Transverse colon (tissue), 4 donors: ENCODE results near the gene TMEM222. TPM values are rescaled to one million over a fixed set of nuclear protein-coding genes. Genes with fewer than 3 reads are reported as not detected.

Experiments used
- DNase-seq: peaks from one replicate; pipeline ENCODE4 v3.0.0-alpha.2; 2019
- H3K27ac ChIP-seq, 4 donors: fragments of 200-600 bp; sonication (generic); 2 replicates each; pipeline ENCODE4 v1.5.1; 2016 to 2018; ENCODE audit warnings: inconsistent platforms in 4 of 4
- H3K27me3 ChIP-seq: fragments of 200-600 bp; sonication (generic); 2 replicates; pipeline ENCODE4 v1.5.1; 2017; ENCODE audit warnings: inconsistent platforms
- H3K36me3 ChIP-seq, 4 donors: fragments of 200-600 bp; sonication (generic); 2 replicates each; pipeline ENCODE4 v1.5.1; 2017 to 2019; ENCODE audit warnings: inconsistent platforms in 4 of 4
- H3K4me1 ChIP-seq, 4 donors: fragments of 200-600 bp; sonication (generic); 2 replicates each; pipeline ENCODE4 v1.5.1; 2017 to 2020; ENCODE audit warnings: inconsistent platforms in 4 of 4
- H3K4me3 ChIP-seq, 4 donors: fragments of 200-600 bp; sonication (generic); 1 replicate in 1 of 4; 2 replicates in 3 of 4; pipeline versions ENCODE4 v1.5.1 to v1.6.1; 2017 to 2019; ENCODE audit warnings: inconsistent platforms in 4 of 4
- H3K9me3 ChIP-seq, 2 donors: fragments of 200-600 bp; sonication (generic); 2 replicates each; pipeline ENCODE4 v1.5.1; 2017 to 2019; ENCODE audit warnings: inconsistent platforms in 2 of 2
- EP300 ChIP-seq: sonication (generic); formaldehyde crosslinking; IDR thresholded peaks from one replicate; pipeline ENCODE4 v1.6.1; 2017; ENCODE audit warnings: antibody characterized with exemption, low read depth
- POLR2A ChIP-seq: fragments of 450-650 bp; IDR thresholded peaks from one replicate; pipeline ENCODE4 v1.6.1; 2016; ENCODE audit warnings: antibody characterized with exemption, mild to moderate bottlenecking, moderate library complexity
- POLR2AphosphoS5 ChIP-seq, 3 donors: sonication (generic); formaldehyde crosslinking; IDR thresholded peaks; one replicate each; pipeline ENCODE4 v1.6.1; 2016; ENCODE audit warnings: antibody characterized with exemption in 3 of 3
- WGBS, 2 donors: methylation state at CpG; one replicate each; pipeline ENCODE4 v1.1.5; 2018; ENCODE audit warnings: low coverage in 1 of 2; 5-methylcytosine and 5-hydroxymethylcytosine counted together
- in situ Hi-C, 4 donors: fragments of 200-750 bp; cut with MboI; loops; one replicate each; pipeline versions ENCODE4 v1.15.0 to v1.15.1; 2017; ENCODE audit warnings: low sequenced_read_pairs in 3 of 4, low pct_ligation_motif_present in 1 of 4, low pct_unique_long_range_greater_than_20kb in 1 of 4
- intact Hi-C: fragments of 100-400 bp; cut with DNase I; formaldehyde crosslinking; loops from one replicate; pipeline ENCODE4 v1.15.1; 2023; ENCODE audit warnings: low total_unique reads
- total RNA-seq, 4 donors: library from RNA; depleted of rRNA; stranded (reverse); fragments of >200 nt; gene quantifications; one replicate each; pipeline ENCODE4 v1.1.0, GENCODE V29; 2016
- TF ChIP-seq, protein P1 (sequence below), 5 experiments: fragments of 200-600 bp in 3 of 5; fragments of 450-650 bp in 2 of 5; sonication (generic) in 3 of 5; IDR thresholded peaks; 1 replicate in 2 of 5; 2 replicates in 3 of 5; pipeline ENCODE4 v1.5.1; 2016 to 2017; ENCODE audit warnings: antibody characterized with exemption in 5 of 5, inconsistent platforms in 3 of 5, mild to moderate bottlenecking in 2 of 5, moderate library complexity in 1 of 5

Gene TMEM222
- total RNA-seq, 4 donors from 2014 or later: 14.6 to 41.0 (median 22.3) TPM

DNA sequence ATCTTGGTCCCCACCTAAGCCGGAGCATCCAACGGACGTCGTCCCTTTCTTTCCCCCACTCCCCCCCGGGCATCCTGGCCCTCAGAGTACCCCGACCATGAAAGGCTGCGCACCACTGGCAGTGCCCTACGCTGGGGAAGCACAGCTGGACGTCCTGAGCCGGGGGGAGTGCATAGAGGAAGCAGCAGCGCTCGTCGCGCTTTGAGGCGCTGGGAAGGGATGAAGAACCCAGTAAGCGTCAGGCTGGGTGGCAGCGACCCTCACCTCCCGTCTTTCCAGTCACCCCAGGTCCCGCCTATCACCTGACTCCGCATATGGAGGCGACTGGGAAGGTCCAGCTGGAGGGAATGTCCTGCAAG, 39.1 kb downstream of the TMEM222 start:
- in situ Hi-C loops: no loop called here
- Histone ChIP-seq H3K27ac (no peak overlapping the region), H3K4me1 (peaks cover 16 to 38% (median 34%) of the 10 kb centered on the region in 4 donors), H3K9me3 (no peaks in the 10 kb centered on the region), H3K36me3 (no peaks in the 10 kb centered on the region), H3K4me3 (no peak overlapping the region), H3K27me3 (no peaks in the 10 kb centered on the region)
- 89% methylated on average over 19 of the region's 21 CpGs; no CpG with 5 or more reads in 1 of the 2 donors for WGBS, 2 donors
- DNase-seq: no peak
- intact Hi-C loops: no loop called here
- TF ChIP-seq EP300 (no peak), POLR2AphosphoS5 (IDR thresholded peaks at IDR 0.05) (no peak), POLR2A (no peak)
- TF ChIP-seq, protein P1, sequence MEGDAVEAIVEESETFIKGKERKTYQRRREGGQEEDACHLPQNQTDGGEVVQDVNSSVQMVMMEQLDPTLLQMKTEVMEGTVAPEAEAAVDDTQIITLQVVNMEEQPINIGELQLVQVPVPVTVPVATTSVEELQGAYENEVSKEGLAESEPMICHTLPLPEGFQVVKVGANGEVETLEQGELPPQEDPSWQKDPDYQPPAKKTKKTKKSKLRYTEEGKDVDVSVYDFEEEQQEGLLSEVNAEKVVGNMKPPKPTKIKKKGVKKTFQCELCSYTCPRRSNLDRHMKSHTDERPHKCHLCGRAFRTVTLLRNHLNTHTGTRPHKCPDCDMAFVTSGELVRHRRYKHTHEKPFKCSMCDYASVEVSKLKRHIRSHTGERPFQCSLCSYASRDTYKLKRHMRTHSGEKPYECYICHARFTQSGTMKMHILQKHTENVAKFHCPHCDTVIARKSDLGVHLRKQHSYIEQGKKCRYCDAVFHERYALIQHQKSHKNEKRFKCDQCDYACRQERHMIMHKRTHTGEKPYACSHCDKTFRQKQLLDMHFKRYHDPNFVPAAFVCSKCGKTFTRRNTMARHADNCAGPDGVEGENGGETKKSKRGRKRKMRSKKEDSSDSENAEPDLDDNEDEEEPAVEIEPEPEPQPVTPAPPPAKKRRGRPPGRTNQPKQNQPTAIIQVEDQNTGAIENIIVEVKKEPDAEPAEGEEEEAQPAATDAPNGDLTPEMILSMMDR (IDR thresholded peaks at IDR 0.05): no peak

DNA sequence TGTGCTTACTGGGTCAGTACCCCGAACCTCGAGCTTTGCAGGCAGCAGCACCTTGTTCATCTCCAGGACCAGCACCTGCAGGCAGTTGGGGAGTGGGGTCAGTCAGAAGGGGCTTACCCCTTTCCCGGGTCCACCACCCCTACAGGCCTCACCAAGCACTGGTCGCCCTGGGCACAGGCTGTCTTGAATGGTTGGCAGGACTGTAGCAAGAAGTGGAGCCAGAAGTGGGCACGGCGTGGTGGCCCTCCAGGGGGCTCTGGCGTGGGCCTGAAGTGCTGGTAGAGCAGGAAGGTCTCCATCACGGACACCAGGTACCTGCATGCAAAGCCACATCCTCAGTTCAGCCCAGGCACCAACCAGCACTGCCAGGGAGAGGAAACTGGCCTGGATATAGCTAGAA, 39.6 kb downstream of the TMEM222 start:
- 100% methylated on average over 6 of the region's 8 CpGs; no CpG with 5 or more reads in 1 of the 2 donors for WGBS, 2 donors
- DNase-seq: no peak
- intact Hi-C loops (no loop called here), in situ Hi-C loops (no loop called here)
- H3K27me3 ChIP-seq: no peaks in the 10 kb centered on the region
- no peaks in the 10 kb centered on the region for H3K36me3 ChIP-seq
- no peaks in the 10 kb centered on the region for H3K9me3 ChIP-seq
- H3K4me1 ChIP-seq: peaks cover 16 to 34% (median 31%) of the 10 kb centered on the region in 4 donors
- TF ChIP-seq EP300 (no peak), POLR2A (no peak), POLR2AphosphoS5 (IDR thresholded peaks at IDR 0.05) (no peak)
- TF ChIP-seq, protein P1 (IDR thresholded peaks at IDR 0.05): no peak
- no peak overlapping the region for H3K27ac ChIP-seq
- no peak overlapping the region for H3K4me3 ChIP-seq

GRCh38 chr1:27363766-27364695, 42.1 kb downstream of the TMEM222 start:
- peak overlapping the region in 2 of 4 donors; percentile 94 to 98 for H3K27ac ChIP-seq
- intact Hi-C loops (no loop called here), in situ Hi-C loops (no loop called here)
- no peaks in the 10 kb centered on the region for H3K9me3 ChIP-seq
- no peak for DNase-seq
- TF ChIP-seq EP300 (no peak), POLR2A (no peak), POLR2AphosphoS5 (IDR thresholded peaks at IDR 0.05) (no peak)
- TF ChIP-seq, protein P1 (IDR thresholded peaks at IDR 0.05): no peak
- no peaks in the 10 kb centered on the region for H3K27me3 ChIP-seq
- WGBS, 2 donors: 73 to 88% methylated on average over 2 to 25 of the region's 26 CpGs
- H3K4me1 ChIP-seq: peaks cover 16 to 37% (median 25%) of the 10 kb centered on the region in 4 donors
- H3K36me3 ChIP-seq: no peaks in the 10 kb centered on the region
- H3K4me3 ChIP-seq: no peak overlapping the region

GRCh38 chr1:27364696-27365371, 42.9 kb downstream of the TMEM222 start:
- TF ChIP-seq POLR2A (no peak), EP300 (no peak), POLR2AphosphoS5 (IDR thresholded peaks at IDR 0.05) (no peak)
- TF ChIP-seq, protein P1 (IDR thresholded peaks at IDR 0.05): no peak
- intact Hi-C loops: no loop called here
- WGBS, 2 donors: 81% methylated on average over 10 of the region's 11 CpGs; no CpG with 5 or more reads in 1 of the 2 donors

More at GRCh38 chr1:27364696-27365371, 42.9 kb downstream of the TMEM222 start:
- H3K36me3 ChIP-seq: no peaks in the 10 kb centered on the region
- H3K27me3 ChIP-seq: no peaks in the 10 kb centered on the region
- H3K27ac ChIP-seq: peak overlapping the region; percentile 94 to 99 (median 98)
- H3K9me3 ChIP-seq: no peaks in the 10 kb centered on the region
- H3K4me3 ChIP-seq: peak overlapping the region in 3 of 4 donors; percentile 64 to 84 (median 73)
- DNase-seq: no peak
- in situ Hi-C loops: no loop called here
- H3K4me1 ChIP-seq: peaks cover 16 to 41% (median 25%) of the 10 kb centered on the region in 4 donors
